NCI-H1436 (cell line): ENCODE results near the gene COMTD1.
A peak's percentile ranks its signal among the peaks of the same experiment; 100 is the strongest.

Experiments used
- DNase-seq: peaks from one replicate; lab custom pipeline; 2025; lab: John Stamatoyannopoulos, UW

COMTD1 gene

GRCh38 chr10:75245354-75246250 is 9.8 kb upstream of the COMTD1 start:
- no peak for DNase-seq

- DNase-seq, result no peak
Measured at GRCh38 chr10:75244487-75245353, 9.0 kb upstream of the COMTD1 start.

GRCh38 chr10:75243426-75243825 is 7.7 kb upstream of the COMTD1 start:
- no peak for DNase-seq

- no peak for DNase-seq
Measured at GRCh38 chr10:75240329-75241076, 4.7 kb upstream of the COMTD1 start.

DNA sequence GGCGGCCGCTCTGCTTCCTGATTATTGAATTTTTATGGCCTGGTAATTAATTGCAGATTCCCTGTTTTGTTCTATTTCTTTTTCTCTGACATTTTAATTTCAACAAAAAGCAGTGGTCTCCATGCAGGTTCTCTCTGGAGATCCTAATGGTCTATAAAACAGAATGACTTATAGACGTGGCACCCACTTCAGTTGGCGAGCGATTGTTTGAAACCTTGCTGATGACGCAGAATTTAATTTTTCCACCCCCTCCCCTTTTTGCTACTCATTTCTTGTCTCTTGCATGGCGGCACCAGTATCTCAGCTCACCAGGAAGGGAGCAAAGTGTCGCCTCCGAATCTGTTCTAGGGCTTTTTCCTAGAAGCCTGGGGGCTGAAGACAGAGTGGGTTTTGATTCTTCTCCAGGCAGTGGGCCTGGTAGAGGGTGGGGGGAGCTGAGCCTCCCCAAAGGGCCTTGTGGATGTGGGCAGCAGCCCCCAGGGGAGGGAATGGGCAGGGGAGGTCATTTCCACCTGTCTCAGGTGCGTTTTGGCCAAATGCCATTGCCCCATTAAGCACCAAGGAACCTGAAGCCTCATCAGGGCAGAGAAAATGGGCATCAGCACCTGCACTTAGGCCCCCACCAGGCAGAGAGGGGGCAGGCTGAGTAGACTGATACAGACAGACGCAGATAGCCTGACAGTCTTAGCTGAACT is 3.5 kb upstream of the COMTD1 start:
- DNase-seq, result no peak

DNA sequence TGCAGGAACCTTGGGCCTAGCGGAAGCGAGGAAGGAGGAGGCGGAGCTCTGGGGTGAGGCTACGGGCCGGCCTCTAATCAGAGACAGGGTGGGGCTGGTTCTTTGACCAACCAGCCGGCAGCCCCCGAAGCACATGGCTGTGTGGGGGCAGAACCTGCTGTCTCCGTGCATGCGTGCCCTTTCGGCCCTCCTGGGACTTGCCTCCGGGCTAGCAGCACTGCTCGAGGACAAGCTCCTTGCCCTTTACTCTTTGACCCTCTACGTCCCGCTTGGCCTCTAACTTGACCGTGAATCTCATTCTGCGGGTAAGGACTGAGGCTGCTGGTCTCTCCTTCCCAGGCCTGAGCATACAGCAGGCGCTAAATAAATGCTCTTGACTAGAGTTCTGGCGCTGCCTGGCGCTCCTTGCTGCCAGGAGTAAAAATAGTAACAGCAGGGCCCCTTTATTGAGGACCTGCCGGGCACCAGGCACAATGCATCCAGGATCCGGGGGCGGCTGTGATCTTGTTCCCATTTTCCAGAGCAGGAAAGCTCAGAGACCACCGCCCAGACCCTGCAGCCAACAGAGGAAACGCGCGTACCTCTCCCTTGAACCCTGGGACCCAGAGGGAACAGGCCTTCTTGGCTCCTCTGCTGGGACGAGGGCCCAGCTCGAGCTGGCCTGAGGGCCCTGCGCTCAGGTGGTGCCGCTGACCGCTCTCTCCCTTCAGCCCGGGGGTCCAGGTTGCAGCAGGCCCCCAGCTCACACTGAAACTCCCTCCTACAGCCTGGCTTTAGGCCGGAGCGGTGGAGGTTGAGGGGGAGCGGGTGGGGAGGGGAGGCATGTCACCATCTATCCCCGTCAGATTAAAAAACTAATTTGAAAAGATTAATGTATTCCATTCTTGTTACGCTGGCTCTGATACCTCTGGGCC is 2.7 kb upstream of the COMTD1 start:
- DNase-seq, result no peak

DNA sequence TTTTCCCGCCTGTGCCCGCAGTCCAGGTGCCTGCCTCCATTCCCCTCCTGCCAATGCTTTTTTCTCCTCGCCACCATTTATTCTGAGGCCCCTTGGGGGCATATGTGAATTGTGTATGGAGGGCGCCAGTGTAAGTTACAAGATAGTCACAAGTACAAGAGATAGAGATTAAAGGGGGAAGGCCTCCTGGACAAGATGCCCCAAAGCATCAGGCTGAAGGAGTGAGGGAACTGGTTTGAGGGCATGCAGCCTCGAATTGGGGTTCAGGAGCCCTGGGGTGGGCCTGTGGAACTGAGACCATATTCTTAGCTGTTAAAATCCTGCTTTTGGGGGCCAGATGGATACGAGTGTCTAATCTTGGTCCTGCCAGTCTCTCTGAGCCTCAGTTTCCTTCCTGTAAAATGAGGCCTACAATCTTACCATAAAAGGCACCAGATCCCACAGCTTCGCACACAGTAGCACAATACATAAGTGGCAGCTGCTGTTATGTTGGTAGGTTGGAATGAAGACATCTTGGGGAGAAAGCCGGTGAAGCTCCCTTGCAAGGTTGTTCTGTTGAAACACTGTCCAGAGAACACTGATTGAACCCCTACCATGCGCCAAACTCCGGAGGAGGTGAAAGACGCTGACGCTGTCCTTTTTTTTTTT is 545 bp upstream of the COMTD1 start:
- DNase-seq, result no peak

GRCh38 chr10:75234683-75235374 is 928 bp downstream of the COMTD1 start:
- no peak for DNase-seq

DNA sequence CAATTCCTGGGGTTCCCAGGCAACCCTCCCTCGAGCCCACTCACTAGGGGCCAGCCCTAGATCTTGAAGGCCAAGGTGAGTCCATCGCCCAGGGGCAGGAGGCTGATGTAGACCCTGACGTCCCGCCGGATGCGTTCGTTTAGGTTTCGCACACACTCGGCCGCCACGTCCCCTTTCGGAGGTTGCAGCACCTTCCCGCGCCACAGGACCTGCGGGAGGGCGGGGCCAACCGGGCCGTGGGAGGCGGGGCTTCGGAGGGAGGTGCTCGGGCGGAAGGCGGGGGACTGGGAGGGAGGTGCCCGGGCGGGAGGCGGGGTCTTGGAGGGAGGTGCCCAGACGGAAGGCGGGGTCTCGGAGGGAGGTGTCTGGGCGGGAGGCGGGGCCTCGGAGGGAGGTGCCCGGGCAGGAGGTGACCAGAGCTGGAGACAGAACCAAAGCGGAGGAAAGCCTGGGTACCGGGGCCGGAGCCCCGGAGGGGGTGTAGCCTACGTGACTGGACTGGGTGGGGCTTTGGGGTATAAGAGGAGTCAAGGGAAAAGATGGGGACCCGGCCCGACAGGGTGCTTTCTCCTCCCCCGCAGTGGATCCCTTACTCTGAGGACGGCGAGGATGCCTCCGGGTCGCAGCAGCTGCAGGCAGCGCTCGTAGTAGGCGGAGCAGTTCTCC is 1.6 kb downstream of the COMTD1 start:
- peak; percentile 88 for DNase-seq

GRCh38 chr10:75233444-75234016 is 2.2 kb downstream of the COMTD1 start:
- no peak for DNase-seq

DNA sequence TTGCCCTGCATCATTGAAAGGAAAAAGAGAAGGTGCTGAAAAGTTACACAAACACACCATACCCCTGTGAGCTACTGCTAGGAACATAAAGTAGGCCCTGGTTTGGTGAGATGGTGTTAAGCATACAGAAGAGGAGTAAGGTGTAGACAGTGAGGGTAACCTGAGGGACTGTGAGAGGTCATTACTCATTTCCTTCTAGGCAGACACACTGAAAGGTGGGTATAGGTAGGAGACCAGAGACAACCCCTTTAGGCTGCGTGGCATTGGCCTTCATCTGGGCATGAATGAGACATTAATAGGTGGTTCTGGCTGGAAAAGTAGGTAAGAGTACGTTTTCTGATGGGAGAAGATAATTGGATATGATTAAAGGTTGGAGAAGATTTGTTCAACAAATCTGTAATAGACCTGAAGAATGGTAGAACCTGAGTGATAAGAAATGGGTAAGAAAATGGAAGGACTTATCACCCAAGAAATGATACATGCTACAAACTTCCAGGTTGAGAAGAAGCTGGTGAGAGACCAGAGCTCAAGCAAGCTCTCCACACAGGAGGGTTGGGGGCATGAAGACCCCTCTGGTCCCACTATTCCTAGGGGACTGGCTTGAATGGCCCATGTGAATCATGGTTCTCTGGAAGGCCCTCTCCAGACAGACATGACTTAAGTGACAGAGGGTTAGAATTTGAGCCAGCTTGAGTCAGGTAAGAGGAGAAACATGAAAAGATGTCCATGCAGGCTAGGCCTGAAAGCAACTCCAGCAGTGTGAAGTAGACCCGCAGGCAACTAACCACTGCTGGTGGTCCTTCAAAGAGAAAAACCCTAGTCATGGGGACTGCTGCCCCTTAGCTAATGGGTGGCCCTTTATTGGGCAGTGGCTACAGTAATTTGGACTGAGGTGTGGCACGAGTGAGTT is 3.8 kb downstream of the COMTD1 start:
- no peak for DNase-seq

DNA sequence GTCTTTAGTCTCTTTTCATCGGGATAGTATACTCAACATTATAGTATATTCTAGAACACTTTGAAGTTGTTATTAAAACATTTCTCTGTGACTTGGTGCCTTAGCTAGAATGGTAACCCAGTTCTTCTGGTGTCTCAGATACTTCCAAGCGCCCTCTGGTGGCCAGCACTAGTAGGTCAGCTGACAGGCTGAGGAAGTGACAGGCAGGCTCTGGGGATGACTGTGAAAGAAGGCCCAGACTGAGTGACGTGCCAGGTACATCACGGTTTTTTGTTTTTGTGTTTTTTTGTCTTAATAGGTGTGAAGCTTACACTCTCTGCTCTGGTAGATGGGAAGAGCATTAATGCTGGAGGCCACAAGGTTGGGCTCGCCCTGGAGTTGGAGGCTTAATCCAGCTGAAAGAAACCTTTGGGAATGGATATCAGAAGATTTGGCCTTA is 5.1 kb downstream of the COMTD1 start:
- DNase-seq, result peak; percentile 80

DNA sequence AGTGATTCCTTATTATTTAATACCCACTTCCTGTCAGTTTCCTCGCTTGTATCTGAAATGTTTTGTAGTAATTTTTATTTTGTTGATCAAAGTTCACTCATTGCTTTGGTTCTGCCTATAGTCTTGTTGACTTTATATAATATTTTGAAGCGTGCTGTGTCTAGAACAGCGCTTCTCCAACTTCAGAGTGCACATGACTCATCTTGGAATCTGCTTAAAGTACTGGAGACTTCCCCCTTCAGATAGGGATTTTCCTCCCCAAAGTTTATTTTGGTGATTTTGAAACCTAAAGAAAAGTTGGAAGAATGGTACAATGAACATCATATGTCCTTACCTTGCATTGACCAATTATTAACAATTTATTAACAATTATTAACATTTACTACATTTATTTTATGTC is 5.8 kb downstream of the COMTD1 start:
- no peak for DNase-seq

DNA sequence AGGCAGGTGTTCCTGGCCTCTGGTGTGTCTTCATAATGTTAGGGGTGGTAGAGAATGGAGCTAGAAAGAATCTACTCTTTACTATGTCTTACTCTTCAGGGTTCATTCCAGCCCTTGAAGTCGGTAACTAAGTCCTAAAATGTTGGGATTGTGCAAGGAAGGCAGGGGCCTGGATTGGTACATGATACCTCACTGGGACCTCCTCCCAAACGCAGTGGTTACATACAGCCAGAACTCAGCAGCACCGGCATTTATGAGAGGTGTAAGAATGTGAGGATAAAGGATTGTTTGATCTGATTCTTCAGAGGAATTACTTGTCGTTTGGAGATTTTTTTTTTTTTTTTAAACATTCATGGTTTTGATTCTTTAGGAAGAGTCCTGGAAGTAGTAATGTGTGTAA is 6.9 kb downstream of the COMTD1 start:
- no peak for DNase-seq

DNA sequence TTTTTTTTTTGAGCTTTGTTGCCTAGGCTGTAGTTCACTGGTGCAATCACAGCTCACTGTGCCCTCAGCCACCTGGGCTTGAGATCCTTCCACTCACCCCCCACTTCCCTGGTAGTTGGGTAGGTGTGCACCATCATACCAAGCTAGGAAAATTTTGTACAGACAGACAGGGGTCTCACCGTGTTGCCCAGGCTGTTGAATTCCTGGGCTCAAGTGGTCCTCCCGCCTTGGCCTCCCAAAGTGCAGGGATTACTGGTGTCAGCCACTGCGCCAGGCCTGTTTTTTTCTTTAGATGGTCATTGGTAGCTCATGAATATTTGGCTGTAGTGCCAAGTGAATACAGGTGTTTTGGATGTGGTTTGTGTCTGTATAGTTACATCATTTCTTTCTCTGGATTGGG is 7.5 kb downstream of the COMTD1 start:
- DNase-seq, result no peak

DNA sequence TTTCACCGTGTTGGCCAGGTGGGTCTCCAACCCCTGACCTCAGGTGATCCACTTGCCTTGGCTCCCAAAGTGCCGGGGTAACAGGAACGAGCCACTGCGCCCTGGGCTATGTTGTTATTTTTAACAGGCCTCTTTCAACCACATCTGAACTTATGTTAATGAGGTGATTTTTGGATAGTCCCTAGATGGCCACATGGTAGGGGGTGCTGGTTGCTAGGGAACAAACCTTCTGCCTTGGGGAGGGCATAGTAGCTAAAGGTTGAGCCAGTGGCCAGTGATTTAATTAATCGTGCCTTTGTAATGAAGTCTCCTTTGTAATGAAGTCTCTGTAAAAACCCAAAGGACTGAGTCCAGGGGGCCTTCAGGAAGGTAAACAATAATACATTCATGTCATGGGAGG is 9.1 kb downstream of the COMTD1 start:
- DNase-seq, result no peak

- no peak for DNase-seq
Measured at GRCh38 chr10:75226095-75226494, 9.7 kb downstream of the COMTD1 start.
